Measurements from ENCODE around the gene GPRC5B.

Gene GPRC5B

GRCh38 chr16:19926449-19927390 is 42.1 kb upstream of the GPRC5B start:
- Histone ChIP-seq H3K4me2 (ENCODE audit: low read length, poor library complexity, severe bottlenecking) (no peak overlapping the region), H3K27me3 (ENCODE audit: control insufficient read depth in 1 of 2, insufficient read depth in 1 of 2, low read length in 2 of 2) (peaks cover 0 to 25% of the 10 kb centered on the region in 2 experiments), H2AK5ac (ENCODE audit: low read length, severe bottlenecking) (no peak overlapping the region), H2BK120ac (ENCODE audit: low read depth, low read length) (no peak overlapping the region), H3K23ac (ENCODE audit: low read length in 2 of 2) (no peak overlapping the region), H4K8ac (ENCODE audit: low read length) (no peak overlapping the region), H3K18ac (ENCODE audit: low read depth in 1 of 2, low read length in 2 of 2) (peak overlapping the region in 1 of 2 experiments; percentile 21), H2BK15ac (ENCODE audit: low read depth, poor library complexity, severe bottlenecking) (no peak overlapping the region), H3K14ac (ENCODE audit: low read length in 2 of 2) (no peak overlapping the region), H3K36me3 (ENCODE audit: control insufficient read depth in 1 of 2, insufficient read depth in 2 of 2, low read depth in 1 of 2, low read length in 2 of 2) (no peaks in the 10 kb centered on the region), H3K9me3 (ENCODE audit: control insufficient read depth, low read length) (peaks cover 4% of the 10 kb centered on the region), H3K4me1 (ENCODE audit: control insufficient read depth, insufficient read depth, low read depth, low read length) (no peaks in the 10 kb centered on the region), H2BK5ac (ENCODE audit: low read depth, low read length, poor library complexity, severe bottlenecking) (no peak overlapping the region), H4K91ac (ENCODE audit: low read length) (no peak overlapping the region), H3K9ac (ENCODE audit: low read length) (no peak overlapping the region), H3K4me3 (ENCODE audit: insufficient read depth in 1 of 2, low read depth in 1 of 2, low read length in 2 of 2) (no peak overlapping the region), H3K79me1 (replicated peaks; ENCODE audit: low read length, poor library complexity, severe bottlenecking) (no peaks in the 10 kb centered on the region), H2AFZ (ENCODE audit: low read depth, low read length) (no peak overlapping the region), H3K27ac (ENCODE audit: low read length, poor library complexity, severe bottlenecking) (no peak overlapping the region), H3K4ac (ENCODE audit: low read depth in 1 of 2, low read length in 2 of 2) (no peak overlapping the region), H2BK12ac (ENCODE audit: low read length in 2 of 2) (peak overlapping the region in 1 of 2 experiments; percentile 3)
- peak; percentile 77 for DNase-seq
- 62% methylated on average over 5 of the region's 8 CpGs for WGBS

GRCh38 chr16:19923396-19923795 is 38.7 kb upstream of the GPRC5B start:
- H3K9ac ChIP-seq (ENCODE audit: low read length) = no peak overlapping the region
- H3K9me3 ChIP-seq (ENCODE audit: control insufficient read depth, low read length) = peaks cover 4% of the 10 kb centered on the region
- no peak overlapping the region for H2BK12ac ChIP-seq (ENCODE audit: low read length in 2 of 2)
- H3K4me1 ChIP-seq (ENCODE audit: control insufficient read depth, insufficient read depth, low read depth, low read length) = no peaks in the 10 kb centered on the region
- no peak overlapping the region for H3K4me3 ChIP-seq (ENCODE audit: insufficient read depth in 1 of 2, low read depth in 1 of 2, low read length in 2 of 2)
- H4K91ac ChIP-seq (ENCODE audit: low read length) = no peak overlapping the region
- H2AFZ ChIP-seq (ENCODE audit: low read depth, low read length) = no peak overlapping the region
- H3K27ac ChIP-seq (ENCODE audit: low read length, poor library complexity, severe bottlenecking) = no peak overlapping the region
- DNase-seq = no peak
- H2BK15ac ChIP-seq (ENCODE audit: low read depth, poor library complexity, severe bottlenecking) = no peak overlapping the region
- no peak overlapping the region for H3K23ac ChIP-seq (ENCODE audit: low read length in 2 of 2)
- no peak overlapping the region for H4K8ac ChIP-seq (ENCODE audit: low read length)
- no peaks in the 10 kb centered on the region for H3K79me1 ChIP-seq (replicated peaks; ENCODE audit: low read length, poor library complexity, severe bottlenecking)
- no peaks in the 10 kb centered on the region for H3K36me3 ChIP-seq (ENCODE audit: control insufficient read depth in 1 of 2, insufficient read depth in 2 of 2, low read depth in 1 of 2, low read length in 2 of 2)
- H3K18ac ChIP-seq (ENCODE audit: low read depth in 1 of 2, low read length in 2 of 2) = no peak overlapping the region
- H2BK120ac ChIP-seq (ENCODE audit: low read depth, low read length) = no peak overlapping the region
- H3K27me3 ChIP-seq (ENCODE audit: control insufficient read depth in 1 of 2, insufficient read depth in 1 of 2, low read length in 2 of 2) = peaks cover 0 to 12% of the 10 kb centered on the region in 2 experiments
- WGBS = 73% methylated on average over 5 of the region's 5 CpGs
- no peak overlapping the region for H2AK5ac ChIP-seq (ENCODE audit: low read length, severe bottlenecking)
- H2BK5ac ChIP-seq (ENCODE audit: low read depth, low read length, poor library complexity, severe bottlenecking) = no peak overlapping the region
- no peak overlapping the region for H3K4ac ChIP-seq (ENCODE audit: low read depth in 1 of 2, low read length in 2 of 2)
- H3K4me2 ChIP-seq (ENCODE audit: low read length, poor library complexity, severe bottlenecking) = no peak overlapping the region
- H3K14ac ChIP-seq (ENCODE audit: low read length in 2 of 2) = no peak overlapping the region

GRCh38 chr16:19919142-19919541 is 34.5 kb upstream of the GPRC5B start:
- Histone ChIP-seq H2BK15ac (ENCODE audit: low read depth, poor library complexity, severe bottlenecking) (no peak overlapping the region), H3K4me2 (ENCODE audit: low read length, poor library complexity, severe bottlenecking) (no peak overlapping the region), H3K27me3 (ENCODE audit: control insufficient read depth in 1 of 2, insufficient read depth in 1 of 2, low read length in 2 of 2) (peaks cover 0 to 28% of the 10 kb centered on the region in 2 experiments), H3K4ac (ENCODE audit: low read depth in 1 of 2, low read length in 2 of 2) (no peak overlapping the region), H3K14ac (ENCODE audit: low read length in 2 of 2) (no peak overlapping the region), H3K23ac (ENCODE audit: low read length in 2 of 2) (no peak overlapping the region), H4K91ac (ENCODE audit: low read length) (no peak overlapping the region), H2BK5ac (ENCODE audit: low read depth, low read length, poor library complexity, severe bottlenecking) (no peak overlapping the region), H3K4me3 (ENCODE audit: insufficient read depth in 1 of 2, low read depth in 1 of 2, low read length in 2 of 2) (no peak overlapping the region), H3K36me3 (ENCODE audit: control insufficient read depth in 1 of 2, insufficient read depth in 2 of 2, low read depth in 1 of 2, low read length in 2 of 2) (no peaks in the 10 kb centered on the region), H2AK5ac (ENCODE audit: low read length, severe bottlenecking) (no peak overlapping the region), H4K8ac (ENCODE audit: low read length) (no peak overlapping the region), H3K9ac (ENCODE audit: low read length) (no peak overlapping the region), H3K9me3 (ENCODE audit: control insufficient read depth, low read length) (no peaks in the 10 kb centered on the region), H3K79me1 (replicated peaks; ENCODE audit: low read length, poor library complexity, severe bottlenecking) (no peaks in the 10 kb centered on the region), H3K18ac (ENCODE audit: low read depth in 1 of 2, low read length in 2 of 2) (no peak overlapping the region), H3K4me1 (ENCODE audit: control insufficient read depth, insufficient read depth, low read depth, low read length) (no peaks in the 10 kb centered on the region), H2BK12ac (ENCODE audit: low read length in 2 of 2) (no peak overlapping the region), H2BK120ac (ENCODE audit: low read depth, low read length) (no peak overlapping the region), H3K27ac (ENCODE audit: low read length, poor library complexity, severe bottlenecking) (no peak overlapping the region), H2AFZ (ENCODE audit: low read depth, low read length) (no peak overlapping the region)
- 92% methylated on average over 5 of the region's 7 CpGs for WGBS
- DNase-seq = no peak

GRCh38 chr16:19916064-19916463 is 31.4 kb upstream of the GPRC5B start:
- no peak overlapping the region for H4K8ac ChIP-seq (ENCODE audit: low read length)
- no peak overlapping the region for H2BK12ac ChIP-seq (ENCODE audit: low read length in 2 of 2)
- H2AK5ac ChIP-seq (ENCODE audit: low read length, severe bottlenecking) = no peak overlapping the region
- no peak overlapping the region for H2BK15ac ChIP-seq (ENCODE audit: low read depth, poor library complexity, severe bottlenecking)
- H3K4me1 ChIP-seq (ENCODE audit: control insufficient read depth, insufficient read depth, low read depth, low read length) = peaks cover 2% of the 10 kb centered on the region
- no peak overlapping the region for H4K91ac ChIP-seq (ENCODE audit: low read length)
- H3K79me1 ChIP-seq (replicated peaks; ENCODE audit: low read length, poor library complexity, severe bottlenecking) = no peaks in the 10 kb centered on the region
- WGBS = 90% methylated on average over 4 of the region's 5 CpGs
- no peak overlapping the region for H3K4me3 ChIP-seq (ENCODE audit: insufficient read depth in 1 of 2, low read depth in 1 of 2, low read length in 2 of 2)
- H3K9ac ChIP-seq (ENCODE audit: low read length) = no peak overlapping the region
- no peak overlapping the region for H2BK120ac ChIP-seq (ENCODE audit: low read depth, low read length)
- no peak overlapping the region for H3K14ac ChIP-seq (ENCODE audit: low read length in 2 of 2)
- H2BK5ac ChIP-seq (ENCODE audit: low read depth, low read length, poor library complexity, severe bottlenecking) = no peak overlapping the region
- H3K27me3 ChIP-seq (ENCODE audit: control insufficient read depth in 1 of 2, insufficient read depth in 1 of 2, low read length in 2 of 2) = peaks cover 0 to 17% of the 10 kb centered on the region in 2 experiments
- H3K23ac ChIP-seq (ENCODE audit: low read length in 2 of 2) = no peak overlapping the region
- H3K4ac ChIP-seq (ENCODE audit: low read depth in 1 of 2, low read length in 2 of 2) = no peak overlapping the region
- no peak overlapping the region for H2AFZ ChIP-seq (ENCODE audit: low read depth, low read length)
- no peaks in the 10 kb centered on the region for H3K36me3 ChIP-seq (ENCODE audit: control insufficient read depth in 1 of 2, insufficient read depth in 2 of 2, low read depth in 1 of 2, low read length in 2 of 2)
- no peak overlapping the region for H3K18ac ChIP-seq (ENCODE audit: low read depth in 1 of 2, low read length in 2 of 2)
- no peak for DNase-seq
- H3K27ac ChIP-seq (ENCODE audit: low read length, poor library complexity, severe bottlenecking) = no peak overlapping the region
- H3K9me3 ChIP-seq (ENCODE audit: control insufficient read depth, low read length) = no peaks in the 10 kb centered on the region
- H3K4me2 ChIP-seq (ENCODE audit: low read length, poor library complexity, severe bottlenecking) = no peak overlapping the region
